Hepatocyte (in vitro differentiated cells): ENCODE data around the gene C10orf143.

Experiments used
- CTCF ChIP-seq: fragments of 200-600 bp; sonication (generic); IDR thresholded peaks from 2 replicates; pipeline ENCODE4 v1.5.1; 2016; ENCODE audit warnings: antibody characterized with exemption, mild to moderate bottlenecking; ENCODE audit not compliant: poor library complexity
- EZH2 ChIP-seq: fragments of 200-600 bp; sonication (generic); IDR thresholded peaks from 2 replicates; pipeline ENCODE4 v1.6.1; 2016; ENCODE audit warnings: antibody characterized with exemption, mild to moderate bottlenecking, borderline replicate concordance

- TF ChIP-seq CTCF (no peak), EZH2 (no peak)
Measured at GRCh38 chr10:130017631-130018022, 93.0 kb downstream of the C10orf143 start.
